Middle frontal gyrus (tissue), 1 donor: Measurements from ENCODE around the gene LYZL2.
"Not testable (repeated sequence)": the region's sequence is repeated elsewhere in the genome, so short reads cannot be mapped to it uniquely, and the experiment has no call there.

Experiments used
- DNase-seq: peaks from one replicate; pipeline ENCODE4 v3.0.0-alpha.2; 2015; ENCODE audit warnings: low spot score; ENCODE audit errors: extremely low spot score

LYZL2 gene

DNA sequence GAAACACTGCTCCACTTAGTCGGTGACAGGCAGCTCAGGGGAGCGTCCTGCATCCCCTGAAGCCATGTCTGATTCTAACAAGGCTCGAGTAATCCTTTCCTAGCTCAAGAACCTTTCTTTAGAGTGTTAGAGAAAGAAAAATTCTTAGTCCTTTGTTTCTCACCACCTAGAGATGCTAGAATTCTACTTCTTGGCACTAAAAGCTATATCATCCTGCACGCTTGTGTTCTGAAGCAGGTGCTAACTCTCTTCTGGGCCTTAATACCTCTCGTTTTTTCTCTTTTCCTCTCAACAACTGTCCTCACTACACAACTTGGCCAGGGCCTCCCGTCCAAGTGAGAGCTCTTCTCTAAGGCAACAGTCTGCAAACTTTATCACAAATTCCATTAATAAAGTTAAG is at the start of gene LYZL2:
LYZL2 (minus strand) TSS at position 101 of the 400 bp plus-strand sequence. CDS start 2,838 bp downstream, outside the sequence.
- no peak for DNase-seq

GRCh38 chr10:30677616-30678015 is 48.1 kb upstream of the LYZL2 start:
- DNase-seq = not testable (repeated sequence)

- not testable (repeated sequence) for DNase-seq
These were observed 47.6 kb upstream of the LYZL2 start for GRCh38 chr10:30677146-30677545.

GRCh38 chr10:30675791-30676718 is 46.5 kb upstream of the LYZL2 start:
- DNase-seq = no peak

DNA sequence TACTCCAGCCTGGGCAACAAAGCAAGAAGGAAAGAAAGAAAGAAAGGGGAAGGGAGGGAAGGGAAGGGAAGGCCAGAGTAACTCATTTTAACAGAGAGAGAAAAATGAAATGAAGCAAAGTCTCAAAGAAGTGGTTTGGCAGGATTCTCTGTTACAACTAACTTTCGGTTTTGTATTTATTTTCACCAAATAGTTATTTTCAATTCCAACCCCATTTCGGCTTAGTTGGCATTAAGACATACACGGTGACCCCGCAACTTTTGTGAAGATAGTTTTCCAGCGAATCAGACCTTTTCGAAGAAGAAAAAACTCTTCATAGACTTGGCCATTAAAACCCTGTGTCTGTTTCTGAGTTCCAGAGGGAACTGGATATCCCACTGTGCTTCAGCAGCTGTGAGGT is 45.2 kb upstream of the LYZL2 start:
- no peak for DNase-seq

- not testable (repeated sequence) for DNase-seq
These were observed 43.7 kb upstream of the LYZL2 start for GRCh38 chr10:30673262-30673661.

DNA sequence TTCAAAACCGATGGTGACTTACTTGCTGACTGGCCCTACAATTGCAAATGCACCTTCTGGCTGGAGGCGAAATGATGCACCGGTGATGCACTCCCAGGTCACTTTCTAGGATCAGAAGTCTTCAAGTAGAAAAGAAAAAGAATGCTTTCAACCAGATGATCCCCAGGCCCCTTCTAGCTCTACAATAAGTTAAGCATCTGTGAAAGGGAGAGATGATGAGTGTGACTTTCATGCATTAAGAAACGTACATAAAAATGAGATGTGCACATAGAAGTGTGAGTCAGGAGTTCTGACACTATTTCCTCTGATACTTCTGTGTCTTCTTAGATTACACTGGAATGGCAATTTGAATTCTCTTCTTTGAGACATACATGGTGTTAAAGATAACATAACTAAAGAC is 42.8 kb upstream of the LYZL2 start:
- DNase-seq = not testable (repeated sequence)

GRCh38 chr10:30671026-30671616 is 41.6 kb upstream of the LYZL2 start:
- peak; percentile 55 for DNase-seq

- not testable (repeated sequence) for DNase-seq
These were observed 38.4 kb upstream of the LYZL2 start for GRCh38 chr10:30667982-30668381.

DNA sequence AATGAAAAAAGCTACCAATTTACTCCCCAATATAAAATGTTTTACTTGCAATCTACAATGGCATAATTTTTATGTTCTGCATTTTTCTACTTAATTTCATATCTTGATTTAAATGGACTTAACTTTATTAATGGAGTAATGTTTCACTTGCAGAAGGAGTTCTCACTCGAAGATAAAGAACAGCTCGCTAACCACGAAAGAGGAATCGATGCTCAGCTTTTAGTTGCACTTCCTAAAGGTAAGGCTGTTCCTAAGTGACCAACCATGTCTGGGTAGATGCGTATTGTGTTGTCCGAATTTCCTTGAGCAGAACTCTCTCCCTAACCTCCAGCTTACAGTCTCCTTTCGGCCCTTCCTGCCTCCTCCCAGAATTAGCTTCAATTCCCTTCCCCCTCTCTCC is 33.9 kb upstream of the LYZL2 start:
- not testable (repeated sequence) for DNase-seq

GRCh38 chr10:30662814-30663213 is 33.3 kb upstream of the LYZL2 start:
- no peak for DNase-seq

DNA sequence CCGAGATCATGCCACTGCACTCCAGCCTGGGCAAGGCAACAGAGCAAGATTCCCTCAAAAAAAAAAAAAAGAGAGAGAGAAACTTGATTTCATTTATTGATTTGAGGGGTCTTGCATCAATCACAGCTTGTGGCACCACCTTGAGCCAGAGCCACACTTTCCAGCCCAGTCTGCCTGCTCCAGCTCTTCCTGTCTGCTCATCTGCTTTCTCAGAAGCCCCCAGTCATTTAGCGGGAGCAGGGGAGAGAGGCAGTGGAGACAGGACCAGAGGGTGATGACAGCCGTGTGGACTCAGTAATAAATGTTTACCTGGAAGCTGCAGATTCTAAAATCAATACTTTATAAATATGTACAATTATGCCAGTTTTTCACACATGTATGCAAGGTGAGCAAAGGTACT is 30.8 kb upstream of the LYZL2 start:
- DNase-seq = not testable (repeated sequence)

GRCh38 chr10:30656233-30656632 is 26.7 kb upstream of the LYZL2 start:
- DNase-seq = no peak

DNA sequence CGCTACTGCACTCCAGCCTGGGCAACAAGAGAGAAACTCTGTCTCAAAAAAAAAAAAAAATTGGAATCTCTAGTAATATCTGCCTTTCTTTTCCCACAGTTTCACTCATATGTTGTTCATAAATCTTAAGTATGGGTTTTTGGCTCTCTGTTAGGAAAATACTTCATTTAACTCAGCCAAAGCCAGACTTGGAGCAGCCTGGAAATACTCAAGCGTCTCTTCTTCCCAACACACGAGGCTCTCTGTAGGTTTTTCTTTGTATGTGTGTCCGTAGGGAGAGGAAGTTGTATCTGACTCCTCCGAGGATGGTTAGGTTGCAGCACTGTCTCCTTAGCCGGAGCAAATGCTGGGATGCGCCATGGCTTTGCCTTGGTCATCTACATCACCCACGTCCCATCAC is 25.4 kb upstream of the LYZL2 start:
- DNase-seq = not testable (repeated sequence)

DNA sequence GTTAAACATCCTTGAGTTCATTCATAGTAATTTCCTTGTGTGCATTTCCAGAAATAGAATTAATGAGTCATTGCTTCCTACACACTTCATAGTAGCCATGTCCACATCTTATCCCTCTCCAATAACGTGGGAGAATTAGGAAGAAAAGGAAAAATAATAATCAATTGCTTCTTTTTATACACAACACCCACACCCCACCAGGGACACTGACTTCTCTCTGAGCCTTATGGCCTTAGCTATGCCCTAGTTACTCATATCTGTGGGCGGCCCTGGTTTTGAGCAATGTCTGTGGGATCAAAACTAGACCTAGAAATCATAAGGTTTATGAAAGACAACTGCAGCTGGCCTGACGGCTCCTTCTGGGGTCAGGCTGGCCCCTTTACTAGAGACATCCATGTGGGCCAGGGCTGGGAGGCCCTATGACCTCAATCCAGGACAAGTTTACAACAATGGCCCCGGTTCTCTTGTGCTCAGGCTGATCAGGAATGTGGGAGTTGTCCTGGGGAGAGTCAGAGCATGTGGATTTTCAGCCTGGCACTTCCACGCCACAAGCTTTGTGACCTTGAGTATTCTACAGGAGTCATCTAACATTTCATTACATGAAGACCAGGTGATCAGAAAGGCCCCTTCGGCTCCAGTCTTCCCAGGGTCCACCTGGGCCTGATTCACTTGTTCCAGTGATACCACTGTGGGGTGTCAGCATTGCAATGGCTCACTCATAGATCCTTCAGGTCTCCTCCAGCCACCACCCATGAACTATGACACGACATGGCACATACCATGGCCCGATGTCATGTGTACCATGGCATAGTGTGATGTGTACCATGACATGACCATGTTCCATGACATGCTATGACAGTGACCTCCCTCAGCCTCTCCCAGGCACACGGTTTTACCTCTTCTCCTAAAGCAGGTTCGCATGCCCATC is 22.2 kb upstream of the LYZL2 start:
- DNase-seq = not testable (repeated sequence)

DNA sequence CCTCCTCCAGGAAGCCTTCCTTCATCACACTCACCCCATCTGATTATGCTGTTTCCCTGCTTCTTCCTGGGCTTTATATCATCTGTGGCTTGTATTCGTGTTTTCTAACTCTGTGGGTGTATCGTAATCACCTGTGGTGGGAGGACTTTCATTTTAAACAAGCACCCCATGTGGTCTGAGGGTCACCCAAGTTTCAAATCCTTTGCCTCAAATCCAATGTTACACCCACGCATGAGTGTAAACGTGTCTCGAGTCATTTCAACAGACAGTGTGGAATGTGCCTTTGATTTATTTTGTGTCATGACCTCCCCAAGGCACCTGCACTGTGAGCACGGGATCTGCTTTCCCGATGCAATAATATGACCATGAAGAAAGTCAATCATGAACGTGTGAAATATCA is 17.5 kb upstream of the LYZL2 start:
- no peak for DNase-seq

DNA sequence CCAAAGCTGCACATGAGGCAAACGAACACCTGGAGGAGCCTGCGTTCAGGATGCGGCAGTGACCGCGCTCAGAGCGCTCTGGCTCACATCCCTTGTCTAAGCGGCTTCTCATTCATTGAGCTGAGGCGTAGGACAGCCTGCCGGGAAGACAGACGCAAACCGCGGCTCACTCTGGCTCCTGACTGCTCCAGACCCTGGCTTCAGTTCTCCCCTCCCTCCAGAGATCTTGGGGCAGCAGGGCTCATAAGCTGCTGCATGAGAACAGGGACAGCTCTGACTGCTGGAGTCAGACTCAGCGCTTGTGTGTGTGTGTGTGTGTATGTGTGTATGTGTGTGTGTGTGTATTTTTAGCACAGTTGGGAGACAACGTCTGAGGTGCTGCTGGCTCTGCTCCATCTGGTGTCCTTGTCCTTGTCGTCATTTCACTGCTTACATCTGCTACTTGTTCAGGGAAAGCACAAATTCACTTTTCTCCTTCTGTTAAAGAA is 15.8 kb upstream of the LYZL2 start:
- no peak for DNase-seq

GRCh38 chr10:30644408-30644861 is 14.9 kb upstream of the LYZL2 start:
- DNase-seq = not testable (repeated sequence)

- not testable (repeated sequence) for DNase-seq
These were observed 14.1 kb upstream of the LYZL2 start for GRCh38 chr10:30643557-30644199.

- DNase-seq = not testable (repeated sequence)
These were observed 13.3 kb upstream of the LYZL2 start for GRCh38 chr10:30642856-30643255.
